DND-41 (cell line): Measurements from ENCODE around the gene SPARCL1.

Experiments
- EZH2 ChIP-seq: IDR thresholded peaks from 3 replicates; pipeline ENCODE4 v1.6.1; 2012; ENCODE audit warnings: borderline replicate concordance, low read depth, mild to moderate bottlenecking, moderate library complexity, low read length, inconsistent platforms; ENCODE audit not compliant: severe bottlenecking
- TF ChIP-seq, protein P1 (sequence below): IDR thresholded peaks from 2 replicates; pipeline ENCODE4 v1.5.1; 2012; ENCODE audit warnings: borderline replicate concordance, low read length, moderate library complexity, mild to moderate bottlenecking; ENCODE audit not compliant: poor library complexity, severe bottlenecking; ENCODE audit errors: extremely low read depth

GRCh38 chr4:87559090-87559837 is 30.1 kb upstream of the SPARCL1 start:
- TF ChIP-seq, protein P1, sequence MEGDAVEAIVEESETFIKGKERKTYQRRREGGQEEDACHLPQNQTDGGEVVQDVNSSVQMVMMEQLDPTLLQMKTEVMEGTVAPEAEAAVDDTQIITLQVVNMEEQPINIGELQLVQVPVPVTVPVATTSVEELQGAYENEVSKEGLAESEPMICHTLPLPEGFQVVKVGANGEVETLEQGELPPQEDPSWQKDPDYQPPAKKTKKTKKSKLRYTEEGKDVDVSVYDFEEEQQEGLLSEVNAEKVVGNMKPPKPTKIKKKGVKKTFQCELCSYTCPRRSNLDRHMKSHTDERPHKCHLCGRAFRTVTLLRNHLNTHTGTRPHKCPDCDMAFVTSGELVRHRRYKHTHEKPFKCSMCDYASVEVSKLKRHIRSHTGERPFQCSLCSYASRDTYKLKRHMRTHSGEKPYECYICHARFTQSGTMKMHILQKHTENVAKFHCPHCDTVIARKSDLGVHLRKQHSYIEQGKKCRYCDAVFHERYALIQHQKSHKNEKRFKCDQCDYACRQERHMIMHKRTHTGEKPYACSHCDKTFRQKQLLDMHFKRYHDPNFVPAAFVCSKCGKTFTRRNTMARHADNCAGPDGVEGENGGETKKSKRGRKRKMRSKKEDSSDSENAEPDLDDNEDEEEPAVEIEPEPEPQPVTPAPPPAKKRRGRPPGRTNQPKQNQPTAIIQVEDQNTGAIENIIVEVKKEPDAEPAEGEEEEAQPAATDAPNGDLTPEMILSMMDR = no peak
- TF ChIP-seq EZH2 = no peak
